Neural crest cell (in vitro differentiated cells): Measurements from ENCODE around the gene COL24A1. TPM values are rescaled to one million over a fixed set of nuclear protein-coding genes. Genes with fewer than 3 reads are reported as not detected.
A peak's percentile ranks its signal among the peaks of the same experiment; 100 is the strongest.

Experiments
- DNase-seq: peaks from one replicate; pipeline ENCODE4 v3.0.0; 2021; ENCODE audit warnings: low read depth, mixed read lengths, low spot score
- H3K27ac Mint-ChIP-seq: one replicate; pipeline ENCODE4 v1.8.0; 2021; ENCODE audit warnings: mild to moderate bottlenecking, mixed read lengths; ENCODE audit not compliant: unreplicated experiment
- H3K27me3 Mint-ChIP-seq: 2 replicates; pipeline ENCODE4 v1.8.0; 2021; ENCODE audit warnings: low read depth, mild to moderate bottlenecking, mixed read lengths
- H3K36me3 Mint-ChIP-seq: 2 replicates; pipeline ENCODE4 v1.8.0; 2021; ENCODE audit warnings: low read depth, mild to moderate bottlenecking, mixed read lengths
- H3K4me1 Mint-ChIP-seq: 2 replicates; pipeline ENCODE4 v1.8.0; 2021; ENCODE audit warnings: mixed read lengths
- H3K4me3 Mint-ChIP-seq: one replicate; pipeline ENCODE4 v1.8.0; 2021; ENCODE audit warnings: mild to moderate bottlenecking, mixed read lengths
- H3K9me3 Mint-ChIP-seq: 2 replicates; pipeline ENCODE4 v1.8.0; 2021; ENCODE audit warnings: mixed read lengths
- CTCF ChIP-seq: fragments of 200-600 bp; sonication (generic); conservative IDR thresholded peaks from 2 replicates; pipeline ENCODE4 v1.5.0; 2021; ENCODE audit warnings: antibody characterized with exemption, mild to moderate bottlenecking
- total RNA-seq: library from RNA; stranded (reverse); gene quantifications from 2 replicates; pipeline ENCODE4 v1.2.1, GENCODE V29; 2021

COL24A1 gene
- total RNA-seq, 1 donor from 2014 or later: 0.35 TPM

DNA sequence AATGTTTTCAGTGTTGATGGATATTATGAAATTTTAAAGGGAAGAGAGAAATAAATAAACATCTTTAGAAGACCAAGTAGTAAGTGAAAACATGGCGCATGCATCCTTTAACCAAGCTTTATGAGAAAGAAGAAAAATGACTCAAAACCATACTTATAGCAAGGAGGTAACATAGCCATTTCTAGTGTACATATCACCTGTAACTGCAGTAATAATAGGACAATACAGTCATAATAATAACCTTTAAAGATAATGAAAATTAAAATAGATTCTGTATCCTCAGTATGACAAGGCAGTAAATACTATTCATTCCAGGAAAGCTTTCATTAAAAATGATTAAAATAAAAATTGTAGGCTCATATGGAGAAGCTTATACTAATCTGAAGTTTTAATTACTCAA is 141.2 kb downstream of the COL24A1 start:
- no peaks in the 10 kb centered on the region for H3K4me1 Mint-ChIP-seq
- TF ChIP-seq CTCF: no peak
- H3K9me3 Mint-ChIP-seq: no peaks in the 10 kb centered on the region
- DNase-seq: no peak
- no peaks in the 10 kb centered on the region for H3K27me3 Mint-ChIP-seq
- H3K36me3 Mint-ChIP-seq: no peaks in the 10 kb centered on the region
- H3K27ac Mint-ChIP-seq: no peak overlapping the region
- H3K4me3 Mint-ChIP-seq: no peak overlapping the region

DNA sequence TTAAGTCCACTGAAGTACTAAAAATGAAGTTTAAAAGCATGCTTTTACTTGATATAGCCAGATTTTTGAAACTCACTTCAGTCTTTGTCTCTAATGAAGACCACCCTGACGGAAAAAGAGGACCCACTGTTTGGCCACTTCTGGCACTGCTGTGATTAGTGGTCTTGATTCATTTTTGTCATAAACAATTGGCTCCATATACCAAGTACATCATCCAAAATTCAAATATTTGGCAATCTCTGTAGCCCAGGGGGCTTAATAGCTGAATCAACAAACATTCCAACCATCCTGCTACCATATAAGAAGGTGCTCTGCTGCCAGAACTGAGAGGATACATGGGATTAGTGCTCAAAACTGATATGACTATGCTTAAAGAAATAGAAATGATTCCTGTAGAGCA is 156.0 kb downstream of the COL24A1 start:
- no peak for TF ChIP-seq CTCF
- Mint-ChIP-seq H3K27me3 (no peaks in the 10 kb centered on the region), H3K36me3 (peaks cover 4% of the 10 kb centered on the region), H3K27ac (no peak overlapping the region), H3K4me3 (no peak overlapping the region), H3K4me1 (no peaks in the 10 kb centered on the region), H3K9me3 (peaks cover 3% of the 10 kb centered on the region)
- no peak for DNase-seq

- Mint-ChIP-seq H3K36me3 (no peaks in the 10 kb centered on the region), H3K9me3 (no peaks in the 10 kb centered on the region), H3K27ac (peak overlapping the region; percentile 15), H3K27me3 (no peaks in the 10 kb centered on the region), H3K4me3 (no peak overlapping the region), H3K4me1 (peaks cover under 1% of the 10 kb centered on the region)
- no peak for DNase-seq
- no peak for TF ChIP-seq CTCF
These were observed 158.3 kb downstream of the COL24A1 start for GRCh38 chr1:85998105-85998855.

DNA sequence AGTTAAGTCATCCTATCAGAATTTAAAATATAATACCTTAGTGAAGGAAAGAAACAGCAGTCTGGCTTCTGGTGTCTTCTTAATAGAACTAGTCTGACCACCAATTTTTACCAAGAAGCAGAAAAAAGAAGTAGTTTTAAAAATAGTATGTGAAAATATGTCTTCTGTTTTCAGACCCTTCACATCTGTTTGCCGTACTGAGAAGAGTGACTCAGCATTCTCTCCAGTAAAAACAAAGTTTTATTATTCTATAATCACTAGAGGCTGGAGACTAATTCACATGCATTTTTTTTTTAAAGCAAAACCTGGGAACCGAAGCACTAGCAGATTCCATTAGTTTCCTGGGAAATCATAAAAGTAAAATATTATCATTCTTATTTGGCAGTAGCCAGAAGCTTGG is 163.8 kb downstream of the COL24A1 start:
- H3K4me1 Mint-ChIP-seq: peaks cover 3% of the 10 kb centered on the region
- DNase-seq: no peak
- TF ChIP-seq CTCF: no peak
- H3K4me3 Mint-ChIP-seq: no peak overlapping the region
- no peaks in the 10 kb centered on the region for H3K36me3 Mint-ChIP-seq
- no peaks in the 10 kb centered on the region for H3K9me3 Mint-ChIP-seq
- no peaks in the 10 kb centered on the region for H3K27me3 Mint-ChIP-seq
- H3K27ac Mint-ChIP-seq: no peak overlapping the region

GRCh38 chr1:85991261-85991660 is 165.3 kb downstream of the COL24A1 start:
- Mint-ChIP-seq H3K36me3 (no peaks in the 10 kb centered on the region), H3K4me3 (no peak overlapping the region), H3K27ac (no peak overlapping the region), H3K27me3 (no peaks in the 10 kb centered on the region), H3K4me1 (peaks cover 3% of the 10 kb centered on the region), H3K9me3 (no peaks in the 10 kb centered on the region)
- no peak for DNase-seq
- no peak for TF ChIP-seq CTCF
